ENCODE data around the gene AKT2. TPM values are rescaled to one million over a fixed set of nuclear protein-coding genes. Genes with fewer than 3 reads are reported as not detected.
A peak's percentile ranks its signal among the peaks of the same experiment; 100 is the strongest.

The AKT2 gene
- total RNA-seq, 1 experiment from 2014 or later, result 108 TPM

- ChIA-PET POLR2A (no interaction called here), CTCF (interaction anchor here (0.6 to 1.1 kb wide), 5 partner anchors 16 to 440 kb away, joined by 3 to 7 read pairs (median 4); no protein-coding TSS in a partner anchor)
- DNase-seq (ENCODE audit: unreplicated experiment), result no peak
- H3K36me3 Mint-ChIP-seq (ENCODE audit: insufficient read depth, unreplicated experiment), result peaks cover 4% of the 10 kb centered on the region
- H3K27me3 Mint-ChIP-seq (ENCODE audit: insufficient read depth, unreplicated experiment), result no peaks in the 10 kb centered on the region
- no peak for TF ChIP-seq CTCF (IDR thresholded peaks at IDR 0.05; ENCODE audit: unreplicated experiment)
- H3K4me3 Mint-ChIP-seq (ENCODE audit: unreplicated experiment), result no peak overlapping the region
- intact Hi-C loops (cut with micrococcal nuclease), result no loop called here
- BruUV-seq (replicated peaks), result no TSS peak
- no peaks in the 10 kb centered on the region for H3K9me3 Mint-ChIP-seq (ENCODE audit: unreplicated experiment)
- H3K27ac Mint-ChIP-seq (ENCODE audit: low read depth, unreplicated experiment), result no peak overlapping the region
- peaks cover 33% of the 10 kb centered on the region for H3K4me1 Mint-ChIP-seq (ENCODE audit: insufficient read depth, unreplicated experiment)
Measured at GRCh38 chr19:40282209-40282580, 3.0 kb downstream of the AKT2 start.

GRCh38 chr19:40281381-40282208 lies 3.5 kb downstream of the AKT2 start:
- intact Hi-C loops (cut with micrococcal nuclease), result no loop called here
- ChIA-PET CTCF (interaction anchor here (0.6 to 1.1 kb wide), 5 partner anchors 16 to 441 kb away, joined by 3 to 7 read pairs (median 3); no protein-coding TSS in a partner anchor), POLR2A (interaction anchor here (0.6 to 0.8 kb wide), 2 partner anchors 24 to 190 kb away, joined by 3 to 4 read pairs; no protein-coding TSS in a partner anchor)
- Mint-ChIP-seq H3K27ac (ENCODE audit: low read depth, unreplicated experiment) (no peak overlapping the region), H3K36me3 (ENCODE audit: insufficient read depth, unreplicated experiment) (peaks cover 10% of the 10 kb centered on the region), H3K4me3 (ENCODE audit: unreplicated experiment) (no peak overlapping the region), H3K4me1 (ENCODE audit: insufficient read depth, unreplicated experiment) (peaks cover 33% of the 10 kb centered on the region), H3K9me3 (ENCODE audit: unreplicated experiment) (no peaks in the 10 kb centered on the region), H3K27me3 (ENCODE audit: insufficient read depth, unreplicated experiment) (no peaks in the 10 kb centered on the region)
- no TSS peak for BruUV-seq (replicated peaks)
- DNase-seq (ENCODE audit: unreplicated experiment), result no peak
- no peak for TF ChIP-seq CTCF (IDR thresholded peaks at IDR 0.05; ENCODE audit: unreplicated experiment)

GRCh38 chr19:40280608-40281221 lies 4.4 kb downstream of the AKT2 start:
- no peak overlapping the region for H3K4me3 Mint-ChIP-seq (ENCODE audit: unreplicated experiment)
- no peaks in the 10 kb centered on the region for H3K27me3 Mint-ChIP-seq (ENCODE audit: insufficient read depth, unreplicated experiment)
- peak overlapping the region; percentile 63 for H3K27ac Mint-ChIP-seq (ENCODE audit: low read depth, unreplicated experiment)
- ChIA-PET CTCF (no interaction called here), POLR2A (interaction anchor here (0.8 kb wide), 1 partner anchor 25 kb away, joined by 3 read pairs; no protein-coding TSS in a partner anchor)
- intact Hi-C loops (cut with micrococcal nuclease), result no loop called here
- H3K9me3 Mint-ChIP-seq (ENCODE audit: unreplicated experiment), result no peaks in the 10 kb centered on the region
- no TSS peak for BruUV-seq (replicated peaks)
- H3K4me1 Mint-ChIP-seq (ENCODE audit: insufficient read depth, unreplicated experiment), result peaks cover 32% of the 10 kb centered on the region
- peaks cover 13% of the 10 kb centered on the region for H3K36me3 Mint-ChIP-seq (ENCODE audit: insufficient read depth, unreplicated experiment)
- no peak for DNase-seq (ENCODE audit: unreplicated experiment)
- no peak for TF ChIP-seq CTCF (IDR thresholded peaks at IDR 0.05; ENCODE audit: unreplicated experiment)

All from MCF 10A (cell line).